Pons (tissue), 1 donor: ENCODE measurements around the gene NOD2.

Source experiments
- DNase-seq: peaks from one replicate; pipeline ENCODE4 v3.0.0-alpha.2; 2016; ENCODE audit warnings: low spot score

NOD2 gene

DNA sequence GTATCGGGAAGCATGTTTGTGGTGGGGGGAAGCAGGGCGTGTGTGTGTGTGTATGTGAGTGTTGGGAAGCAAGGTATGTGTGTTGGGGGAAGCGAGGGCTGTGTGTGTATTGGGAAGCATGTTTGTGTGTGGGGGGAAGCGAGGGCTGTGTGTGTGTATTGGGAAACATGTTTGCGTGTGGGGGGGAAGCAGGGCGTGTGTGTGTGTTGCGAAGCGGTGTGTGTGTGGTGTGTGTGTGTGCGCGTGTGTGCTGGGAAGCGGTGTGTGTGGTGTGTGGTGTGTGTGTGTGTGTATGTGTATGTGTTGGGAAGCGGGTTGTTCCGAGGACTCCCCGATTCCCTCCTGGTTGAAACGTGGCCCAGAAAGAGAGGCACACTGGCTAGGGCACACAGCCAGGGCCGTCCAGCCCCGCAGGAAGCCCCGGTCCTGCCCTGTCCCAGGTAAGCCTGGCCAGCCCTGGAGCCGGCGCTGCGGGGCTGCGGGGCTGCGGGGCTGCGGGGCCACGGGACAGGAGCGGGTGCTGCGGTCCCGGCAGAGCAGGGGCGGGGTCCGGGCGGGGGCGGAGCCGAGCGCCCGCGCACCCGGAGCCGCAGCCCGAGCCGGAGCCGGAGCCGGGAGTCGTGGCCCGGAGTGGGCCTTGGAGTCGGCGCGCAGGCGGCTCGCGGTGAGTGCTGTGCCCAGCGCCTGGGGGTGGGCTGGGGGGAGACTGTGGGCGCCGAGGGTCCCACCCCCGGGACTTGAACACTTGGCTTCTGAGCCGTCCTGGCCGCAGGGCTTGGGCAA, at the start of gene NOD2:
NOD2 (plus strand) TSS at position 608 of the 783 bp plus-strand sequence. CDS start 5,890 bp downstream, outside the sequence.
- DNase-seq: no peak

DNA sequence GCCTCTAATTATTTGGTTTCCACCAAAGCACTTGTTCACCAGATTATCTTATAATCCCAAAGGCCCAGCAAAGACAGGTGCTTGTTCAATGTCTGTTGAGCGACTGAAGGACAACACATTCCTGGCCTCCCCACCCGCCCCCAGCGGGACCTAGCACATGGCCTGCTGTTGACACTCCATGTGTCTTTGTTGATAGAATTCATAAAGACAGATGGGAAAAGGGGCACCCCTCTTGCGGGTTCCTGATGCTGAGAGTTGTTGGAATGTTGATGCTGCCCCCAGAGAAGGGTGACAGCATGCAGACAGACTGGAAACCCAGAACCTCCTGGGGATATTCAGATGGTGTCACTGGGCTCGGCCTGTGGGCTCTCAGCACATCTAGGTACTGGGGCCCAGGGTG, 49.2 kb upstream of the NOD2 start:
- DNase-seq: no peak

- DNase-seq: peak; percentile 31
Measured at GRCh38 chr16:50644729-50645128, 48.7 kb upstream of the NOD2 start.

DNA sequence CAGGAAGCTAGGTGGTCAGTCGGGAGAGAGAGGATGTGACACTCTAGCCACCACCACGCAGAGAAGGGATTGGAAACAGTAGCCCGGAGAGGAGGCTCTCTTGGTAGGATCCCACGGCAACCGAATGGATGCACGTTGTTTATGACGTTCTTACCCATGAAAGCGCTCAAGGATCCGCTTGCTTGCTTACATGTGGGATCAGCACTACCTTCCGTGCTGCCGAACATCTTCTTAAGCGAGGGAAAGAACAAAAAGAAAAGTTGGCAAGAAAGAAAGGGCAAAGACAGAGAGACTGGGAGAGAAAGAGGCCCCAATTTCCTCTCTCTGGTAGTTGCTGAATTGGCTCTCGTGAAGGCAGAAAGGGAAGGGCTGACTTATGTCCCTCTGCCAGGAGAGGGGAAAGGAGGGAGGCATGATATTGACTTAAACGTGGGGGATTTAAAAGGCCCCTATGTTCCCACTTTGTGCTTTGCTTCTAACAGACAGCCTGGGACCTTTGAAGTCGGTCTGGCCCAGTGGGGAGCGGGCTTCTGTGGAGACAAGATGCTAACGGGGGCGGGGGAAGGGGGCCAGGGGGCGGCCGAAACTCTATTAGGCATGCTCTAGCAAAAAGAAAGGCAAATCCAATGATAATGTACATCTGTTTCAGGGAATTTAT, 47.7 kb upstream of the NOD2 start:
- DNase-seq: no peak

DNA sequence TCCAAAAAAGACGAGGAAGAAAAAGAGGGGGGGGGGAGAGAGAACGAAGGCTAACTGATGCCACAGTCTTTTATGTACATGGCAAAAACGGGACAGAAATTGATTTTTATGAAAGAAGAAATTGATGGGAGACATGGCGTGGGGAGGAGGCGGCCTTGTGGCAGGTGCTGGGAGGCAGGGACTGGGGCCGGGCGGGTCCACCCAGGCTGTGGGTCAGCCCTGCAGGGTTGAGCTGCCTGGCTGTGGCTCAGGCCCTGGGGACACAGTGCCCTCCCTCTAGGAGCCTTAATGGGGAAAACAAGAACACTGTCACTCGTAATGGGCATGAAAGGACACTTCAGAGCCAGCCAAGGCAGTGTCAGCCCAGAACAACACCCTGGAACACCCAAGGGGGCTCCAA, 47.1 kb upstream of the NOD2 start:
- no peak for DNase-seq

DNA sequence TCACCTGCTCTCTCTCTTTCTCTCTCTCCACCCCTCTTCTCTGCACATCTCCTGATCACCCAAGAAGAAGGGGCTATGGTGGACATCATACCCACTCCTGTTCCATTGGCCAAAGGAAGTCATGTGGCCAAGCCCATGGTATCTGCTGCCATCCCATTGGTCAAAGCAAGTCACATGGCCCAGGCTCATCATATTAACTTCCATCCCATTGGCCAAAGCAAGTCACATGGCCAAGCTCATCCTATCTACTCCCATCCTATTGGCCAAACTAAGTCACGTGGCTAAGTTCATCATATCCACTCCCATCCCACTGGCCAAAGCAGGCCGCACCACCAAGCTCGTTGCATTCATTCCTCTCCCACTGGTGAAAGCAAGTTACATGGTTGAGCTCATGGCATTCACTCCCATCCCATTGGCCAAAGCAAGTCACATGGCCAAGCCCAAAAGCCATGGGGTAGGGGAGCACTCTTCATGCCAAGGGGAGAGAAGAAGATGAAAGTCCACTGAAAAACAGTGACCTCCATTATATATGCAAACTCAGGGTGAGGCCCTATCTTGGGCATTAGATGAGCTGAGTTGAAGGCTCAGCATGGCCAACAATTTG, 41.5 kb upstream of the NOD2 start:
- DNase-seq: no peak

- no peak for DNase-seq
Measured at GRCh38 chr16:50652836-50653425, 40.5 kb upstream of the NOD2 start.

- DNase-seq: no peak
Measured at GRCh38 chr16:50653633-50654519, 39.5 kb upstream of the NOD2 start.

GRCh38 chr16:50655558-50656055, 37.8 kb upstream of the NOD2 start:
- no peak for DNase-seq

DNA sequence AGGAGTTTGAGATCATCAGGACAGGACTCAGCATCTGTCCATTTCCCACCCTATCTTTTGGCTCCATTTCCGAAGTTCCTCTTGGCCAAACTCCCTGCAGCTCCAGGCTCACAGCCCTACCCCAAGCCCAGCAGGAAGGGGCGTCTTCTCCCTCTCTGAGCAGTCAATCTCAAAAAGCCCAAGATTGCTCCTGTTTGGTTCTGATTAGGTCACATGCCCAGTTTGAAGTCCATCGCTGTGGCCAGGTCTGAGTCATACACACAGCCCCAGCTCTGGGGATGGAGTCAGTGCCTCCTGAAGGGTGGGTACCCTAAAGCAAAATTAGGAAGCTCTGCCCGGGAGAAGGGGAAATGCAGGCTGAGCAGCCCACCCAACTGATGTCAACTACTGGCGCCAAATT, 36.2 kb upstream of the NOD2 start:
- no peak for DNase-seq

- no peak for DNase-seq
Measured at GRCh38 chr16:50659806-50660205, 33.6 kb upstream of the NOD2 start.

DNA sequence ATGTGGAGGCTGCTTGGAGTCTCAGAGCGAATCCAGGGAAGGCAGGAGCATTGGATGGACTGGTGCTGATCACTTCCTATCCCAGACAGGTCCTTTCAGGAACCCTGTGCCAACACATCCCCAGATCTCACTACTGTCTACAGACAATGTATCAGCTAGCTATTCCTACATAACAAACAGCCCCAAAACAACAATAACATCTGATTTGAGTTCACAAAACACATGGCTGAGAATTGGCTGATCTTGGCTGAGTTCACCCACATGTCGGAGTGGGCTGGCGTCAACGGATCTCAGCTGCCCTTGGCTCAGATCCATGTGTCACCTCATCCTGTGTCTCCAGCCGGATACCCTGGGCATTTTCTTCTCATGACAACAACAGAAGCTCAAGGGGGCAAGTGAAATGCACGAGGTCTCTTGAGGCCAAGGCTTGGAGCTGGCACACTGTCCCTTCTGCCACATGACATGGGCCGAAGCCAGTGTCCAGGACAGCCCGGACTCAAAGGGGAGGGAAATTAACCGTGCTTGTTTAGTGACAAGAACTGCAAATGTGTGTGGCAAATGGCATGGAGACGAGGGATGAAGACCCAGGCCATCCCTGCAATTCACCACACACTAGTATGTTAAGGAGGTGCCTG, 31.0 kb upstream of the NOD2 start:
- no peak for DNase-seq

GRCh38 chr16:50664270-50664669, 29.1 kb upstream of the NOD2 start:
- DNase-seq: peak; percentile 30

DNA sequence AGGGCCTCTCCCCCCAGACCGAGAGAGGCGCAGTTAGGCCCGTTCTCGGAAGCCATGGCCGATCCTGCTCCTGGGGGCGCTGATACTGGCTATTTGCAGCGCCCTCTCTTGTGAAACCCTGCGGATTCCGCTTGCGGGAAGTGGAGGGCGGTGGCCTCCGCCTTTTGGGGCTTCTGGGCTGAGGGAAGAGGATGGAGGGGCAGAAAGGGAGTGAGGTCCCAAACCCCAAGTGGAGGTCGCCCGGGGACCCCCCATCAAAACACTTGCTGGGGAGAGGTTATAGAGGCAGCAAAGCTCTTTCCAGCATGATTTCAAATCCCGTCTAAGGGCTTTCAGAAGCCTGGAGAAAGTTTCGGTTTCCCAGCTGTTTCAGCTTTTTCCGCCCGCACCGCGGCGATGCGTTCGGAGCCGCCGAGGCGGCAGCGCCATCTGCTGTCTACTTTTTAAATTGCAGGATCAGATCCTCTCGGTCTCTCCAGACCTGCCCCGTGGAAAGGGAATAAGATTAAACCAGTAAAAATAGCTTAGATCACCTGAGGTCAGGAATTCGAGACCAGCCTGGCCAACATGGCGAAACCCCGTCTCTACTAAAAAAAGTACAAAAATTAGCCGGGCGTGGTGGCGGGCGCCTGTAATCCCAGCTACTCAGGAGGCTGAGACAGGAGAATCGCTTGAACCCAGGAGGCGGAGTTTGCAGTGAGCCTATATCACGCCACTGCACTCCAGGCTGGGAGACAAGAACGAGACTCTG, 28.1 kb upstream of the NOD2 start:
- peak; percentile 59 for DNase-seq

DNA sequence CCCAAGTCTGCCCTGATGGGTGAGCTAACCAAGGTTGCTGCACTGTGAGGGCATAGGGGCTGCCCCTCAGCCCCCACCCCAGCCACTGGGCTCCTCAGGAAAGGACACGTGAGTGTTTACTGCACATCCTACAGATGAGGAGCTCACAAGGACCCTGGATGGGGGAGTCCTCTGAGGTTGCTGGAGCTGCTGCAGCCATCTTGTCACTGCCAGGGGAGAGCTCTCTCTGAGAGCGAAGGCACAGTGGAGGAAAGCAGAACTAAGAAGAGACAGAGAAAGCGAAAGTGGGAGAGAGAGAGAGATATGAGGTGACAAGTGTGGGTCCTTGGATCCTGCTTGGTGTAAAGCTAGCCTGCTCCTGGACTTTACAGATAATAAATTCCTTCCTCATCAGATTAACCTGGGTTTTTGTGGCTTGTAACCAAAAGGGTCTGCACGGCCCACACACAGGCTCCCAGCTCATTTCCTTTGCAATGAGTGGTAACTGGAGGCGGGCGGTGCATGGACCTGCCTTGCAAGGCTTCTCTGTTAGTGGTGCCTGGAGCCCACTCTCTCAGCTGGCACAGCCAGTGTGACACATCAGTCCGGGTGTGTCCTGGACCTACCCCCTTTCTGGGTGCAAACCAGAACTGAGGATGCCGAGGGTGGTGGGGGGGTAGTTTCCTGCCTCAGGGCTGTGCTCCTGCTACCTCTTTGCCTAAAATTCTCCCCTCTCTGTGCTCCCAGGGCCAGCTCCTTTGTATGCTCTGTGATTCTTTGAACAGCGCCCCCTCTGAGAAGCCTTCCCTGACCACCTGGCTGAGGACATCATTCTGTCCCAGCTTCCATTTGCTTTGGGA, 26.5 kb upstream of the NOD2 start:
- DNase-seq: no peak

GRCh38 chr16:50667497-50668367, 25.7 kb upstream of the NOD2 start:
- peak; percentile 23 for DNase-seq

GRCh38 chr16:50668368-50669008, 24.9 kb upstream of the NOD2 start:
- peak; percentile 32 for DNase-seq

DNA sequence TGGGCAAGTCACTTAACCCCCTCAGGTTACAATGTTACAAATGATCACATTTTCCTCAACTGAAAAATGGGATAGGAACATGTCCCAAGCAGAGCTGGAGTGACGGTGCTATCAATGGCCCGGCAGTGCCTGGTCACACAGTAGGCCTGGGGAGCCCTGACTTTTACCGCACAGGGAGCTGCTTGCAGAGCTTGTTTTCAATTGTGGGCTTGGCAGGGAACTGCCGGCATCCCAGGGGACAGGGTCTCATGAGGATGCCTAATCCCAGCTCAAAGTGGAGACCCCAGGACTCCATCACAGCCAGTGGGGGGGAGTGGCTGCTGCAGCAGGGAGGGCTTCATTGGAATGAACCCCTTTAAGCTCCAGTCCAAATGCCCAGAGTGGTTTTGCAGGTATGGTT, 23.7 kb upstream of the NOD2 start:
- DNase-seq: no peak
